Ascending aorta (tissue), 2 donors: ENCODE results near the gene SYT1. TPM values are rescaled to one million over a fixed set of nuclear protein-coding genes. Genes with fewer than 3 reads are reported as not detected.

ENCODE experiments used
- DNase-seq, 2 donors: peaks; one replicate each; pipeline ENCODE4 v3.0.0-alpha.2; 2019; ENCODE audit warnings: low spot score in 2 of 2
- H3K27ac ChIP-seq, 2 donors: fragments of 200-600 bp; sonication (generic); one replicate each; pipeline ENCODE4 v1.5.1; 2016 to 2017; ENCODE audit warnings: mild to moderate bottlenecking in 1 of 2
- H3K27me3 ChIP-seq: fragments of 200-600 bp; sonication (generic); one replicate; pipeline ENCODE4 v1.5.1; 2017
- H3K36me3 ChIP-seq, 2 donors: fragments of 200-600 bp; sonication (generic); one replicate each; pipeline ENCODE4 v1.5.1; 2016
- H3K4me1 ChIP-seq, 2 donors: fragments of 200-600 bp; sonication (generic); one replicate each; pipeline ENCODE4 v1.5.1; 2016 to 2017; ENCODE audit warnings: mild to moderate bottlenecking in 1 of 2
- H3K4me3 ChIP-seq, 2 donors: fragments of 200-600 bp; sonication (generic); one replicate each; pipeline ENCODE4 v1.5.1; 2016 to 2017; ENCODE audit warnings: mild to moderate bottlenecking in 1 of 2
- H3K9me3 ChIP-seq, 2 donors: fragments of 200-600 bp; sonication (generic); one replicate each; pipeline ENCODE4 v1.5.1; 2016
- CTCF ChIP-seq, 3 experiments: fragments of 200-600 bp in 2 of 3; fragments of 450-650 bp in 1 of 3; sonication (generic) in 2 of 3; IDR thresholded peaks; one replicate each; pipeline ENCODE4 v1.5.1; 2016 to 2019; ENCODE audit warnings: antibody characterized with exemption in 3 of 3, mild to moderate bottlenecking in 1 of 3, moderate library complexity in 1 of 3
- intact Hi-C: fragments of 100-400 bp; cut with DNase I; formaldehyde crosslinking; loops from one replicate; pipeline ENCODE4 v1.15.1; 2023
- total RNA-seq: library from RNA; depleted of rRNA; stranded (reverse); fragments of >200 nt; gene quantifications from one replicate; pipeline ENCODE4 v1.1.0, GENCODE V29; 2016

Gene SYT1
- total RNA-seq, 1 donor from 2014 or later: 0.64 TPM

DNA sequence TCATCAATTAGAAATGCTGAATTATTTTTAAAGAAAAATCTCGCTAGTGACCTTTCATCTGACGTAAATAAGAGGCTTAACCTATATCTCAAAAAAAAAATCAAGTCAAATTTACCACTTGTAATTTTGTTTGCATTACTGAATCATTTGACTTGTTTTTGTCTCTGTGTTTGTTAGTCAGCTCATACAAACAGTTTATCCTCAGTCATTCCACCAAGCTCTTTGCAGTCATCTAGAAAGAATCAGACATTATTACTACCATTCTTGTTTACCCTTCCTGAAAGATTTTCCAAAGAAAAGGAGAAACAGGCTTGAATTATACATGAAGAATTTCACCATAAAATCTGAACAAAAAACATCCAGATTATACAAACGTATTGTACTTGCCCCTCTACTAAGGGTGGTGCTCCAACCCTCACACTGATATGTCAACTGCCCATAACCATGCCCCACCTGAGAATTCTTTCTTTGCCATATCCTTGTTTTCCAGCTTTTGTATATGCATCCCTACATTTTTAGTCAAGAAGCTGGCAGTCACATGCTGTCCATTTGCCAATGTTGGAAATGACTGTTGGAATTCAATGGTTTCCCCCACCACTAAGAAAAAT is 569.0 kb downstream of the SYT1 start:
- Histone ChIP-seq H3K36me3 (no peaks in the 10 kb centered on the region), H3K4me1 (no peaks in the 10 kb centered on the region), H3K9me3 (no peaks in the 10 kb centered on the region), H3K27me3 (no peaks in the 10 kb centered on the region), H3K4me3 (no peak overlapping the region), H3K27ac (no peak overlapping the region)
- intact Hi-C loops: no loop called here
- no peak for TF ChIP-seq CTCF (IDR thresholded peaks at IDR 0.05)
- DNase-seq: no peak

- no peak for TF ChIP-seq CTCF (IDR thresholded peaks at IDR 0.05)
- no peaks in the 10 kb centered on the region for H3K27me3 ChIP-seq
- no peak overlapping the region for H3K4me3 ChIP-seq
- no peaks in the 10 kb centered on the region for H3K36me3 ChIP-seq
- DNase-seq: no peak
- H3K27ac ChIP-seq: no peak overlapping the region
- intact Hi-C loops: no loop called here
- no peaks in the 10 kb centered on the region for H3K4me1 ChIP-seq
- H3K9me3 ChIP-seq: no peaks in the 10 kb centered on the region
These were observed 570.0 kb downstream of the SYT1 start for GRCh38 chr12:79434561-79434960.

DNA sequence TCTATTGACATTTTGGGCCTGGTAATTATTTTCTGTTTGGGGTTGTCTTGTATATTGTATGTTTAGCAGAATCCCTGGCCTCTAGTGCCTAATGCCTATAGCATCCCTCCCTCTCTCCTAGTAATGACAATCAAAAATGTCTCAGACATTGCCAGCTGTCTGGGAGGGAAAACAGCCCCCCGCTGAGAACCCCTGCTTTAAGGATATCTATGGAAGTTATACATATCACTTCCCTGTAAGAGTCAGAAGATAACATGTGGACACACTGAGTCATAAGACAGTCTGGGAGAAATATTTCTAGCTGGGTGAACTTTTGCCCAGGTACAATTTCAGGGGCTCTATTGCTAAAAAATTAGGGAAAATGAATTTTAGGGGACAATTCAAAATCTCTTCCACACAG is 571.2 kb downstream of the SYT1 start:
- H3K27ac ChIP-seq: no peak overlapping the region
- intact Hi-C loops: no loop called here
- no peak overlapping the region for H3K4me3 ChIP-seq
- no peaks in the 10 kb centered on the region for H3K36me3 ChIP-seq
- no peaks in the 10 kb centered on the region for H3K27me3 ChIP-seq
- no peak for TF ChIP-seq CTCF (IDR thresholded peaks at IDR 0.05)
- DNase-seq: no peak
- no peaks in the 10 kb centered on the region for H3K4me1 ChIP-seq
- no peaks in the 10 kb centered on the region for H3K9me3 ChIP-seq

DNA sequence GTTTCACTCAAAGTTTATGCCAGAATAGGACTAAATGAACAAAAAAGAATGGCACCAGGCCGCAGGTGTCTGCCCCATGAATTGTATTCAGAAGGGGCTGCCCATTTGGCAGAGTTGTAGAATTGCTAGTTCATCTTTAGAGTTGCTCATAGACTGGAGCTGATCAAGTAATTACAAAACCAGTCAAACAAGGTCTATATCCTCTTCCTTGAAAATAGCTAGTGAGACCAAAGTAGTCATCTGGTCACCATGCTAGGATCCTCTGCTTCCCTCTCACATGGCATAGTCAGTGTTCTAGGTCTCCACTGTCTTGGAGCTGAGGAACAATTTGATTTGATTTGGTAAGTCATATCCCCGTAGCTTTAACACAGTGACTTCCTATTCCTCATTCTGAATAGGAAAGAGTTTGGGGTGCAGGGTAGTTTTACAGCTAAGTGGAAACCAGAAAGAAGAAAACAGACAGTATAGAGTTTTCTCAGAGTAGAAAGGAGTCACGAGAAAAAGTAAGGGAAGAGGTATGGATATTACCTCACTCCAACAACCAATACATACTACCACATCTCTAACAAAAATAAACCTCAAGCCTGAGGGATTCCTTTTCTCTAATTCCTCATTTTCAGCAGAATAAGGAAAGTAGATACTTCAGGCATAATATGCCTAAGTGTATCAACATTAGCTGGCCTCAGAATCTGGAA is 574.1 kb downstream of the SYT1 start:
- Histone ChIP-seq H3K4me1 (peaks cover 0 to 3% of the 10 kb centered on the region in 2 donors), H3K36me3 (no peaks in the 10 kb centered on the region), H3K27ac (no peak overlapping the region), H3K9me3 (no peaks in the 10 kb centered on the region), H3K4me3 (no peak overlapping the region), H3K27me3 (no peaks in the 10 kb centered on the region)
- no peak for DNase-seq
- intact Hi-C loops: no loop called here
- TF ChIP-seq CTCF (IDR thresholded peaks at IDR 0.05): no peak

- H3K27ac ChIP-seq: no peak overlapping the region
- no peaks in the 10 kb centered on the region for H3K9me3 ChIP-seq
- no peaks in the 10 kb centered on the region for H3K36me3 ChIP-seq
- no peaks in the 10 kb centered on the region for H3K27me3 ChIP-seq
- no peak for DNase-seq
- no peak overlapping the region for H3K4me3 ChIP-seq
- intact Hi-C loops: no loop called here
- H3K4me1 ChIP-seq: peaks cover 0 to 6% of the 10 kb centered on the region in 2 donors
- no peak for TF ChIP-seq CTCF (IDR thresholded peaks at IDR 0.05)
These were observed 574.7 kb downstream of the SYT1 start for GRCh38 chr12:79439175-79439825.
